Thoracic aorta (tissue), 2 donors: ENCODE data around the gene CDH23. TPM values are rescaled to one million over a fixed set of nuclear protein-coding genes. Genes with fewer than 3 reads are reported as not detected.
A peak's percentile ranks its signal among the peaks of the same experiment; 100 is the strongest.

Source experiments
- ATAC-seq: fragments of 150-250 bp; one replicate; pipeline ENCODE4 v1.8.0; 2017; ENCODE audit warnings: low read depth; ENCODE audit not compliant: insufficient number of reproducible peaks, low FRiP score
- DNase-seq: peaks from one replicate; pipeline ENCODE4 v3.0.0-alpha.2; 2020; ENCODE audit warnings: low spot score
- H3K27ac ChIP-seq, 2 donors: fragments of 200-600 bp; sonication (generic); 1 replicate in 1 of 2; 2 replicates in 1 of 2; pipeline ENCODE4 v1.5.1; 2016; ENCODE audit warnings: mild to moderate bottlenecking in 2 of 2, moderate library complexity in 2 of 2
- H3K27me3 ChIP-seq: fragments of 200-600 bp; sonication (generic); replicated peaks from 2 replicates; pipeline ENCODE4 v1.6.0; 2016; ENCODE audit warnings: mild to moderate bottlenecking; ENCODE audit not compliant: insufficient read depth
- H3K36me3 ChIP-seq: fragments of 200-600 bp; sonication (generic); one replicate; pipeline ENCODE4 v1.5.1; 2016
- H3K4me1 ChIP-seq, 2 donors: fragments of 200-600 bp; sonication (generic); 1 replicate in 1 of 2; 2 replicates in 1 of 2; pipeline versions ENCODE4 v1.5.1 to v1.6.0; 2016; ENCODE audit warnings: low read depth in 2 of 2, mild to moderate bottlenecking in 1 of 2; ENCODE audit not compliant: control insufficient read depth in 1 of 2
- H3K4me3 ChIP-seq: fragments of 200-600 bp; sonication (generic); 2 replicates; pipeline ENCODE4 v1.5.1; 2016; ENCODE audit warnings: mild to moderate bottlenecking
- H3K9me3 ChIP-seq: fragments of 200-600 bp; sonication (generic); 2 replicates; pipeline ENCODE4 v1.5.1; 2016
- CTCF ChIP-seq: fragments of 200-600 bp; sonication (generic); IDR thresholded peaks from one replicate; pipeline ENCODE4 v1.5.1; 2019; ENCODE audit warnings: antibody characterized with exemption
- total RNA-seq, 2 donors: library from RNA; depleted of rRNA; stranded (reverse); fragments of >200 nt; gene quantifications; one replicate each; pipeline versions ENCODE4 v1.1.0 to v1.2.3, GENCODE V29; 2016

Gene CDH23
- total RNA-seq, 2 donors from 2014 or later = 10.6 to 10.8 TPM

DNA sequence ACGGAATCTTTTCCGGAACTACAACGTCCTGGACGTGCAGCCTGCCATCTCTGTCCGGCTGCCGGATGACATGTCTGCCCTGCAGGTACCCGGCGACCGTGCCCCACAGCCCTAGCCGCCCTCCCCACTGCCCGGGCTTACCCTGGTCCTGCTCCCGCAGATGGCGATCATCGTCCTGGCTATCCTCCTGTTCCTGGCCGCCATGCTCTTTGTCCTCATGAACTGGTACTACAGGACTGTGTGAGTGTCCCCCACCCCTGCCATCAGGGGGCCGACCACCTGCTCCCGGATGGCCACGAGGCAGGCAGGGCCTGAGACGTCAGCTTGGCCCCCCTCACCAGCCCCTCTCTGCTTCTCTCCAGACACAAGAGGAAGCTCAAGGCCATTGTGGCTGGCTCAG, 414.6 kb downstream of the CDH23 start:
- DNase-seq (no peak), ATAC-seq (no peak)
- Histone ChIP-seq H3K36me3 (peaks cover 5% of the 10 kb centered on the region), H3K4me1 (no peaks in the 10 kb centered on the region), H3K27me3 (no peaks in the 10 kb centered on the region), H3K27ac (no peak overlapping the region), H3K4me3 (no peak overlapping the region), H3K9me3 (no peaks in the 10 kb centered on the region)
- no peak for TF ChIP-seq CTCF

DNA sequence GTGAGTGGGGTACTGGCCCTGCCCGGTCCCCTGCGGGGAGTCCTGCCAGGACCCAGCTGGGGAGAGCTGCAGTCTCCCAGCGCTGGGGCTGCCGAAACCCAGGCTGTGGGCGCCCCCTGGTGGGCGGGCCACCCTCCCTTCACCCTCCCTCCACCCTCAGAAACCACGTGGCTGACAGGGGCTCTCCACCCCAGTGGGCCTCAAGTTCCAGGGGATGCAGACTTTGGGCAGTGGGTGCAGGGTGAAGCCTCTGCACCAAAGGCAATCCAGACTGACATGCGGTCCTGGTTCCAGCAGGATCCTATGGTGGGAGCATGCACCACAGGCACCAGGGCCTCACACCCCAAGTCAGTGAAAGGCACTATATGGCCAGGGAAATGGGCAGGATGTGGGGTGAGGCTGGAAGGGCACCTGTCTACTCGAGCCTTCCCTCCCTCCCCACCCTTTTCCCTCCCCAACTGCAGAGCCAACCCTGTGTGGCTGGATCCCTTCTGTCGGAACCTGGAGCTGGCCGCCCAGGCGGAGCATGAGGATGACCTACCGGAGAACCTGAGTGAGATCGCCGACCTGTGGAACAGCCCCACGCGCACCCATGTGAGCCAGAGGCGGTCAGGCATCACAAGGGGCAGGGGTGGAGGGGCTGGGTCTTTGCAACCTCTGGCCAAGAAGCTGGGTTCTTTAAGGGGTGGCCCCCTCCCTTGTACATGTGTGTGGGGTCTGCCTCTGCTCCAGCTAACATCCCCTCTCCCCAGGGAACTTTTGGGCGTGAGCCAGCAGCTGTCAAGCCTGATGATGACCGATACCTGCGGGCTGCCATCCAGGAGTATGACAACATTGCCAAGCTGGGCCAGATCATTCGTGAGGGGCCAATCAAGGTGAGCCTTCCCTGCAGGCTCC, 415.5 kb downstream of the CDH23 start:
- DNase-seq (no peak), ATAC-seq (peak; percentile 33)
- no peaks in the 10 kb centered on the region for H3K4me1 ChIP-seq

DNA sequence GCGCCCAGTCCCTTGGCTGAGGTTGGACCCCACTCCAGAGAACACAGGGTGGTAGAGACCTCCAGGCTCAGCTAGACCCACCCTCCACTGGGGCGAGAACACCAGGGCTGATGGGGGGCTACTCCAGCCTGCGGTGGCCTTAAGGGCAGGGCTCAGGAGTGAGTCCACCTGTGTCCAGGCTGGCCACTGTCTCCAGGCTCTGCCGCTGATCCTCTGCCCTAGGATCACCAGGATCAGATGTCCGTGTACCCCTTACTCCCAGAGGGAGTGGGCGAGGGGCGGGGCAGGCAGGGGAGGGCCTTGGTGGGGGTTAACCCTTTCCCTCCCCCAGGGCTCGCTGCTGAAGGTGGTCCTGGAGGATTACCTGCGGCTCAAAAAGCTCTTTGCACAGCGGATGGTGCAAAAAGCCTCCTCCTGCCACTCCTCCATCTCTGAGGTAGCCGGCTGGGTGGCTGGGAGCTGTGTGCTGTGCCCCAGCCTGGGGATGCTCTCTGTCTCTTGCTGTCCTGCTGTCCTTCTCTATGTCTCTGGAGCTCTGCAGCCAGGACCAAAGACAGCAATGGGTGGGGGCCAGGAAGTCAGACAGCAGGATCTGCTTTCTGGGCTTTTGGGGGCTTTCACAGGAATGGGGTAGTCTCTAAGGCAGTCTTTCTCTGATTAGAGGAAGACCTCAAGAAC, 416.3 kb downstream of the CDH23 start:
- DNase-seq (no peak), ATAC-seq (no peak)
- H3K27me3 ChIP-seq = no peaks in the 10 kb centered on the region
- no peak overlapping the region for H3K4me3 ChIP-seq
- H3K9me3 ChIP-seq = no peaks in the 10 kb centered on the region
- H3K36me3 ChIP-seq = peaks cover 17% of the 10 kb centered on the region
- H3K4me1 ChIP-seq = no peaks in the 10 kb centered on the region
- H3K27ac ChIP-seq = no peak overlapping the region
- TF ChIP-seq CTCF = no peak

More for the DNA sequence above, 415.5 kb downstream of the CDH23 start:
- peaks cover 10% of the 10 kb centered on the region for H3K36me3 ChIP-seq
- H3K9me3 ChIP-seq = no peaks in the 10 kb centered on the region
- no peak overlapping the region for H3K4me3 ChIP-seq
- no peaks in the 10 kb centered on the region for H3K27me3 ChIP-seq
- H3K27ac ChIP-seq = no peak overlapping the region
- TF ChIP-seq CTCF = peak; percentile 83

DNA sequence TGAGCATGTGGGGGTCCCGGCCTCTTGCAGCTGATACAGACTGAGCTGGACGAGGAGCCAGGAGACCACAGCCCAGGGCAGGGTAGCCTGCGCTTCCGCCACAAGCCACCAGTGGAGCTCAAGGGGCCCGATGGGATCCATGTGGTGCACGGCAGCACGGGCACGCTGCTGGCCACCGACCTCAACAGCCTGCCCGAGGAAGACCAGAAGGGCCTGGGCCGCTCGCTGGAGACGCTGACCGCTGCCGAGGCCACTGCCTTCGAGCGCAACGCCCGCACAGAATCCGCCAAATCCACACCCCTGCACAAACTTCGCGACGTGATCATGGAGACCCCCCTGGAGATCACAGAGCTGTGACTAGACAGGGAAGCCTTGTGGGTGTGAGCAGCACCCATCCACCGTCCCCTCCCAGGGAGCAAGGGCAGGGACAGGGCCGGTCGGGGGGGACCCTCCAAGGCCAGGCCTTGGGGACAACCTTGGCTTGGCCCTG, 418.2 kb downstream of the CDH23 start:
- no peaks in the 10 kb centered on the region for H3K27me3 ChIP-seq
- no peaks in the 10 kb centered on the region for H3K9me3 ChIP-seq
- DNase-seq = no peak
- H3K4me3 ChIP-seq = no peak overlapping the region
- H3K27ac ChIP-seq = no peak overlapping the region
- no peaks in the 10 kb centered on the region for H3K4me1 ChIP-seq
- H3K36me3 ChIP-seq = peaks cover 37% of the 10 kb centered on the region
- ATAC-seq = no peak
- no peak for TF ChIP-seq CTCF

GRCh38 chr10:71815515-71816130, 418.9 kb downstream of the CDH23 start:
- Histone ChIP-seq H3K27me3 (no peaks in the 10 kb centered on the region), H3K36me3 (peaks cover 43% of the 10 kb centered on the region), H3K4me3 (no peak overlapping the region), H3K4me1 (no peaks in the 10 kb centered on the region), H3K9me3 (no peaks in the 10 kb centered on the region), H3K27ac (no peak overlapping the region)
- TF ChIP-seq CTCF = no peak
- DNase-seq (no peak), ATAC-seq (no peak)
